Hepatocyte (in vitro differentiated cells): Measurements from ENCODE around the gene ITPRID2. TPM values are rescaled to one million over a fixed set of nuclear protein-coding genes. Genes with fewer than 3 reads are reported as not detected.

Experiments
- DNase-seq: peaks from one replicate; pipeline ENCODE4 v3.0.0-alpha.2; 2016; ENCODE audit warnings: low spot score
- H2AFZ ChIP-seq: fragments of 200-600 bp; sonication (generic); 2 replicates; pipeline ENCODE4 v1.6.0; 2016; ENCODE audit warnings: antibody characterized with exemption, mild to moderate bottlenecking
- H3K27ac ChIP-seq: fragments of 200-600 bp; sonication (generic); 2 replicates; pipeline ENCODE4 v1.5.1; 2016; ENCODE audit warnings: mild to moderate bottlenecking
- H3K27me3 ChIP-seq: fragments of 200-600 bp; sonication (generic); 2 replicates; pipeline ENCODE4 v1.6.1; 2016
- H3K36me3 ChIP-seq: fragments of 200-600 bp; sonication (generic); replicated peaks from 2 replicates; pipeline ENCODE4 v1.5.1; 2016; ENCODE audit warnings: low read depth; ENCODE audit not compliant: insufficient read depth
- H3K4me1 ChIP-seq: fragments of 200-600 bp; sonication (generic); 2 replicates; pipeline ENCODE4 v1.5.1; 2016; ENCODE audit warnings: mild to moderate bottlenecking, moderate library complexity; ENCODE audit not compliant: insufficient read depth
- H3K4me2 ChIP-seq: fragments of 200-600 bp; sonication (generic); 2 replicates; pipeline ENCODE4 v1.6.0; 2016
- H3K4me3 ChIP-seq: fragments of 200-600 bp; sonication (generic); 2 replicates; pipeline ENCODE4 v1.5.1; 2016; ENCODE audit warnings: mild to moderate bottlenecking
- H3K79me2 ChIP-seq: fragments of 200-600 bp; sonication (generic); 2 replicates; pipeline ENCODE4 v1.6.0; 2017; ENCODE audit warnings: mild to moderate bottlenecking
- H3K9me2 ChIP-seq: fragments of 200-600 bp; sonication (generic); replicated peaks from 2 replicates; pipeline ENCODE4 v1.6.0; 2017; ENCODE audit warnings: mild to moderate bottlenecking; ENCODE audit not compliant: insufficient read depth
- H3K9me3 ChIP-seq: fragments of 200-600 bp; sonication (generic); 2 replicates; pipeline ENCODE4 v1.5.1; 2016; ENCODE audit warnings: low read depth, mild to moderate bottlenecking
- H4K20me1 ChIP-seq: fragments of 200-600 bp; sonication (generic); 2 replicates; pipeline ENCODE4 v1.6.0; 2016; ENCODE audit warnings: mild to moderate bottlenecking; ENCODE audit not compliant: insufficient read depth, poor library complexity, severe bottlenecking
- EZH2 ChIP-seq: fragments of 200-600 bp; sonication (generic); IDR thresholded peaks from 2 replicates; pipeline ENCODE4 v1.6.1; 2016; ENCODE audit warnings: antibody characterized with exemption, mild to moderate bottlenecking, borderline replicate concordance
- EZH2phosphoT487 ChIP-seq: fragments of 200-600 bp; sonication (generic); IDR thresholded peaks from one replicate; pipeline ENCODE4 v1.6.1; 2018; ENCODE audit warnings: antibody characterized with exemption, mild to moderate bottlenecking, low read depth, moderate library complexity; ENCODE audit not compliant: unreplicated experiment, severe bottlenecking
- WGBS: methylation state at CpG from one replicate; pipeline ENCODE4 v1.1.6; 2016; ENCODE audit warnings: low lambda C conversion rate; ENCODE audit errors: missing lambda C conversion rate; 5-methylcytosine and 5-hydroxymethylcytosine counted together
- polyA plus RNA-seq: library from polyadenylated mRNA; unstranded; fragments of >200 nt; fragmentation: Nextera tagmentation; extraction: Ambion mirVana; gene quantifications from 2 replicates; pipeline ENCODE4 v1.2.1, GENCODE V29; 2016
- total RNA-seq: library from RNA; depleted of rRNA; stranded (reverse); fragments of >200 nt; gene quantifications from 2 replicates; pipeline ENCODE4 v1.2.3, GENCODE V29; 2014
- TF ChIP-seq, protein P1 (sequence below): fragments of 200-600 bp; sonication (generic); IDR thresholded peaks from 2 replicates; pipeline ENCODE4 v1.5.1; 2016; ENCODE audit warnings: antibody characterized with exemption, mild to moderate bottlenecking; ENCODE audit not compliant: poor library complexity

Gene ITPRID2
- total and polyA plus RNA-seq, 2 experiments from 2014 or later: 52.5 to 183 TPM

- Histone ChIP-seq H3K9me2 (no peaks in the 10 kb centered on the region), H3K36me3 (no peaks in the 10 kb centered on the region), H3K27ac (no peak overlapping the region), H3K9me3 (no peaks in the 10 kb centered on the region), H3K27me3 (no peaks in the 10 kb centered on the region), H2AFZ (no peak overlapping the region), H3K4me2 (no peak overlapping the region), H3K4me1 (peaks cover 4% of the 10 kb centered on the region), H3K4me3 (no peak overlapping the region), H3K79me2 (no peaks in the 10 kb centered on the region), H4K20me1 (no peaks in the 10 kb centered on the region)
- no peak for DNase-seq
- TF ChIP-seq EZH2phosphoT487: no peak
Measured at GRCh38 chr2:181847198-181847556, 44.4 kb upstream of the ITPRID2 start.

DNA sequence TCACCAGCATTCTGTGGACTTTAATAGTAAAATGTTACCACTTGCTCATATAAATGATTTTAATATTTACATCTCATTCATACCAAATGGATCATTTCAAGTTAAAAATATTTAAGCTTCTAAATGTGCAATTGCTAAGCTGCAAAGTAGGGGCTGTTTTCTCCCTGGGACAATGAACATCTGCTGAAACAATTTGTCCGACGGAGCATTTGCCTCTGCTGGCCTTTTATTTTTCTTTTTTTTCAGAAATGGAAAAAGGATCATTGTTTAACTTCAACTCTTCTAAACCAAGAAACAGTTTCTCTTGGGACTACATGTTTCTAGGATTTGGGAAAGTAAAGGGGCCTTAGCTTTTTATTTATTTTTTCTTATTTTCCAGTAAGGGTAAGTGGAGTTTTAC is 43.8 kb upstream of the ITPRID2 start:
- Histone ChIP-seq H3K27ac (no peak overlapping the region), H3K4me1 (peaks cover 4% of the 10 kb centered on the region), H3K4me2 (no peak overlapping the region), H3K27me3 (no peaks in the 10 kb centered on the region), H2AFZ (no peak overlapping the region), H3K36me3 (no peaks in the 10 kb centered on the region), H3K4me3 (no peak overlapping the region), H3K9me2 (no peaks in the 10 kb centered on the region), H3K79me2 (no peaks in the 10 kb centered on the region), H3K9me3 (no peaks in the 10 kb centered on the region), H4K20me1 (no peaks in the 10 kb centered on the region)
- no peak for DNase-seq
- TF ChIP-seq EZH2phosphoT487 (no peak), EZH2 (no peak)
- TF ChIP-seq, protein P1, sequence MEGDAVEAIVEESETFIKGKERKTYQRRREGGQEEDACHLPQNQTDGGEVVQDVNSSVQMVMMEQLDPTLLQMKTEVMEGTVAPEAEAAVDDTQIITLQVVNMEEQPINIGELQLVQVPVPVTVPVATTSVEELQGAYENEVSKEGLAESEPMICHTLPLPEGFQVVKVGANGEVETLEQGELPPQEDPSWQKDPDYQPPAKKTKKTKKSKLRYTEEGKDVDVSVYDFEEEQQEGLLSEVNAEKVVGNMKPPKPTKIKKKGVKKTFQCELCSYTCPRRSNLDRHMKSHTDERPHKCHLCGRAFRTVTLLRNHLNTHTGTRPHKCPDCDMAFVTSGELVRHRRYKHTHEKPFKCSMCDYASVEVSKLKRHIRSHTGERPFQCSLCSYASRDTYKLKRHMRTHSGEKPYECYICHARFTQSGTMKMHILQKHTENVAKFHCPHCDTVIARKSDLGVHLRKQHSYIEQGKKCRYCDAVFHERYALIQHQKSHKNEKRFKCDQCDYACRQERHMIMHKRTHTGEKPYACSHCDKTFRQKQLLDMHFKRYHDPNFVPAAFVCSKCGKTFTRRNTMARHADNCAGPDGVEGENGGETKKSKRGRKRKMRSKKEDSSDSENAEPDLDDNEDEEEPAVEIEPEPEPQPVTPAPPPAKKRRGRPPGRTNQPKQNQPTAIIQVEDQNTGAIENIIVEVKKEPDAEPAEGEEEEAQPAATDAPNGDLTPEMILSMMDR: no peak
- 54% methylated on average over 2 of the region's 2 CpGs for WGBS

GRCh38 chr2:181848261-181848886 is 43.2 kb upstream of the ITPRID2 start:
- no peaks in the 10 kb centered on the region for H3K9me3 ChIP-seq
- peaks cover 4% of the 10 kb centered on the region for H3K4me1 ChIP-seq
- H2AFZ ChIP-seq: no peak overlapping the region
- TF ChIP-seq, protein P1: no peak
- TF ChIP-seq EZH2phosphoT487: no peak
- no peak for TF ChIP-seq EZH2
- no peak for DNase-seq
- no peaks in the 10 kb centered on the region for H3K9me2 ChIP-seq
- H3K27me3 ChIP-seq: no peaks in the 10 kb centered on the region
- no peaks in the 10 kb centered on the region for H3K36me3 ChIP-seq
- H3K79me2 ChIP-seq: no peaks in the 10 kb centered on the region
- WGBS: 62% methylated on average over 3 of the region's 3 CpGs
- no peak overlapping the region for H3K4me3 ChIP-seq
- no peak overlapping the region for H3K27ac ChIP-seq
- no peaks in the 10 kb centered on the region for H4K20me1 ChIP-seq
- no peak overlapping the region for H3K4me2 ChIP-seq

DNA sequence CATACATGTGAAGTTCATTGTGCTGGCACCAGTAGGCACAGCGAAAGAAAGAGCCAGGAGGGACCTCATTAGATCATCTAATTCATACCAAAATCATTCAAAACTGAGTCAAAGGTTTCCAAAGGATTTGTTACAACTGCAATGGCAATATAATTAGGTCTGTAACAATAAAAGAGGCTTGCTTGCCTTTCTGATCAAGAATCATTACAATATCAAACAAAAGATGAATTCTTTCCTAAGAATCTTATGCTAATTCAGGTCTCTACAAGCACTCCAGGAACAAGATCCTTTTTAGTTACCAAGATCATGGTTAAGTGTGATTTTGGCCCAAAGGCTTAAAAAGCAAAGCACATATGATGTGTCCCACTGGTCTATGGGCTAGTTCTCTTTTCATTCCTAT is 41.9 kb upstream of the ITPRID2 start:
- no peak overlapping the region for H2AFZ ChIP-seq
- DNase-seq: no peak
- peaks cover 4% of the 10 kb centered on the region for H3K4me1 ChIP-seq
- WGBS: 94% methylated on average over 1 of the region's 1 CpG
- no peaks in the 10 kb centered on the region for H3K79me2 ChIP-seq
- H4K20me1 ChIP-seq: no peaks in the 10 kb centered on the region
- H3K9me3 ChIP-seq: no peaks in the 10 kb centered on the region
- H3K27me3 ChIP-seq: no peaks in the 10 kb centered on the region
- H3K9me2 ChIP-seq: no peaks in the 10 kb centered on the region
- no peaks in the 10 kb centered on the region for H3K36me3 ChIP-seq
- TF ChIP-seq, protein P1: no peak
- TF ChIP-seq EZH2 (no peak), EZH2phosphoT487 (no peak)
- H3K27ac ChIP-seq: no peak overlapping the region
- no peak overlapping the region for H3K4me3 ChIP-seq
- no peak overlapping the region for H3K4me2 ChIP-seq
